ENCODE results near the gene H1-8. TPM values are rescaled to one million over a fixed set of nuclear protein-coding genes. Genes with fewer than 3 reads are reported as not detected.
"Not testable (repeated sequence)": the region's sequence is repeated elsewhere in the genome, so short reads cannot be mapped to it uniquely, and the experiment has no call there.

H1-8 gene
- total RNA-seq, 1 experiment from 2014 or later = not detected

DNA sequence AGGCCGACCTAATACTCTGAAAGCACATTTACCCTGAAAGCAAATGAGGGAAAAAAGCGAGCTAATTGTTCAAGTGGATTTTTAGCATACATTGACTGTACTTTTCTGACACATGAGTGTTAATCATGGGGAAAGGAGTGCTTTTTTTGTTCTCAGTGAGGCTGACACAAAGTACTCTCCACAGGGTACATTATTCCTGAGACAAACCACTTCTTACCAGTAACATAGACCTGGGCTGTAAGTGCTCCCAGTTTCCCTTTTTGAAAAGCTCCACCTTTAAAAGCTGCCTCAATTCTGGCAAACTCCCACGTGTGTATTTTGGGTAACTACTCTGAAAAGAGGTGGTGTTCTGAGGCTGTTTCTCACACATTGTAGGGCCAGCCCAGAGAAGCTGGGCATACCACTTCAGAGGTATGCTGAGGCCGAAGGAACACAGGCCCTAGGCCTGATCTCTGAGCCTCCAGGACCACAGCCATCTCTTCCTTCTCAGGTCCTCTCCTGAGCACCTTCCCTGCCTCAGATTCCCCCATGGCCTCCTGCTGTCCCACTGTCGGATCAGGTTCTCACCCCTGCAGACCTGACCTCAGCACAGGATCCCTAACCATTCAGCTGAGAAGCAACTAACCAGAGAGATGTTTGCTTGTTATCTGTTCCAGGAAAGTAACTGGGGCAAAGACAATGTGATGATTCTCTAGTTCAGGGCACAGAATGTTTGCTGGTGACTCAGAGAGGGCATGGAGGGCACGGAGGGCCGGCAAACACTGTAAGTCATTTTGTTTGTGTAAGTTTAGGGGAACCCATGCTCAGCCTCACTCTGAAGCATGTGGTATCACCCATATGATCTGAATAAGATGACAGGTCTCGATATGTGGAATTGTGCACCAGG, 44.1 kb upstream of the H1-8 start:
- POLR2A ChIA-PET (ENCODE audit: unreplicated experiment); DNase-seq; H3K9me2 ChIP-seq (replicated peaks; ENCODE audit: low read length); H3K9me3 ChIP-seq (ENCODE audit: low read length); H3K27me3 ChIP-seq (ENCODE audit: low read length); H3K79me2 ChIP-seq (ENCODE audit: low read length); CTCF ChIA-PET; H4K20me1 ChIP-seq (ENCODE audit: low read length); H3K36me3 ChIP-seq (ENCODE audit: low read depth, low read length); intact Hi-C loops (cut with micrococcal nuclease); BruUV-seq (replicated peaks); H3K4me3 ChIP-seq (ENCODE audit: low read length); H2AFZ ChIP-seq (ENCODE audit: low read length); H3K9ac ChIP-seq (ENCODE audit: low read length); H3F3A ChIP-seq (ENCODE audit: low read length, unreplicated experiment): not testable (repeated sequence)
- H3K27ac ChIP-seq (ENCODE audit: low read length) = peak overlapping the region; percentile 62
- H3K4me2 ChIP-seq (ENCODE audit: low read length) = peak overlapping the region; percentile 31; the same call in 1 of the 2 replicates
- peak; percentile 59 for ATAC-seq
- H3K4me1 ChIP-seq (ENCODE audit: insufficient read depth, low read length) = peaks cover 25% of the 10 kb centered on the region

DNA sequence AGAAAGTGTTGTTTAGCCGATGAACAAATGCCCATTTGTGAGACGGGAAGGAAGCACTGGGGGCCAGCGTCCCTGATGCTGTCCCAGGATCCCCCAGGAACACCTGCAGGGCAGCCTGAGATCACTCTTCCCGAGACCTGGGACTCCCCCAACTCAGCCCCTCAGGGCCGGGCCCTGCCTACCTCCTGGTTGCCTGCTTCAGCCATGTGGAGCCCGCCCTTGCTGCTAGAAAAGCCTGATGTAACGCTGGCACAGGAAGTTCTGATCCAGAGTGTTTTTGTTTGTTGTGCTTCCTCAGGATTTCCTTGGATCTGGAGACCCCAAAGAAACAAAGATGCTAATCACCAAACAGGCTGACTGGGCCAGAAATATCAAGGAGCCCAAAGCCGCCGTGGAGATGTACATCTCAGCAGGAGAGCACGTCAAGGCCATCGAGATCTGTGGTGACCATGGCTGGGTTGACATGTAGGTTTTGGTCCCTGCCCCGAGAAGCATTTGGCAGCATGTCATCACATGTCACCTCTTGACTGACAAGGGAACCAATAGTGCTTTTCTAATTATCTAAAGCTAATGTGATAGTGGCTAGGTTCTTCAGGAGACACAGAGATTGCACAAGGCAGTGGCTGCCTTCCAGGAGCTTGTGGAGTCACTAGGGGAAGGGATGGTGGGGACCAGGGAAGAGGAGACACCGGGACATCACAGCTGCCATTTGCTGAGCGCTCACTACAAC, 43.2 kb upstream of the H1-8 start:
- H3K9ac ChIP-seq (ENCODE audit: low read length); POLR2A ChIA-PET (ENCODE audit: unreplicated experiment); BruUV-seq (replicated peaks); H3K4me3 ChIP-seq (ENCODE audit: low read length); H3K27me3 ChIP-seq (ENCODE audit: low read length); ATAC-seq; intact Hi-C loops (cut with micrococcal nuclease); H3K9me3 ChIP-seq (ENCODE audit: low read length); H3K79me2 ChIP-seq (ENCODE audit: low read length); DNase-seq; H3K27ac ChIP-seq (ENCODE audit: low read length); H3K36me3 ChIP-seq (ENCODE audit: low read depth, low read length); H3F3A ChIP-seq (ENCODE audit: low read length, unreplicated experiment); H3K9me2 ChIP-seq (replicated peaks; ENCODE audit: low read length); CTCF ChIA-PET; H2AFZ ChIP-seq (ENCODE audit: low read length); H3K4me2 ChIP-seq (ENCODE audit: low read length); H4K20me1 ChIP-seq (ENCODE audit: low read length): not testable (repeated sequence)
- H3K4me1 ChIP-seq (ENCODE audit: insufficient read depth, low read length) = peaks cover 17% of the 10 kb centered on the region

DNA sequence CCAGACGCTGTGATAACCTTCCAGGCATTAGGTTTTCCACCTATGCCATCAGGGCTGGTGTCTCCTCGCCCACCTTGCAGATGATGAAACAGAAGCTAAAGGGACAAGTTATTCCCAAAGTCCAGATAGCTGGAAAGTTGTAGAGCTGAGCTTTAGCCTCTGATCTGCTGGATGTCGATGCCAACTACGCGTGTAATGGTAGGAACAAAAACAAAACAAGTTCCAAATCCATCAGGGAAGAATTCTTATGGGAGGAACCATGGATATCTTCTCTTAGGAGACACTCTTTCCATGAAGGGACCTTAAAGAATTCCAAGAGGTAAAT, 42.7 kb upstream of the H1-8 start:
- no peak overlapping the region for H3K4me2 ChIP-seq (ENCODE audit: low read length)
- ChIA-PET CTCF (no interaction called here), POLR2A (ENCODE audit: unreplicated experiment) (no interaction called here)
- H4K20me1 ChIP-seq (ENCODE audit: low read length) = no peaks in the 10 kb centered on the region
- ATAC-seq = no peak
- no peak overlapping the region for H3K4me3 ChIP-seq (ENCODE audit: low read length)
- H3K9me3 ChIP-seq (ENCODE audit: low read length) = no peaks in the 10 kb centered on the region
- H3F3A ChIP-seq (ENCODE audit: low read length, unreplicated experiment) = no peaks in the 10 kb centered on the region
- H3K27ac ChIP-seq (ENCODE audit: low read length) = no peak overlapping the region
- peaks cover 16% of the 10 kb centered on the region for H3K4me1 ChIP-seq (ENCODE audit: insufficient read depth, low read length)
- H3K79me2 ChIP-seq (ENCODE audit: low read length) = no peaks in the 10 kb centered on the region
- H2AFZ ChIP-seq (ENCODE audit: low read length) = no peak overlapping the region
- no peak for DNase-seq
- TF ChIP-seq EZH2 (IDR thresholded peaks at IDR 0.05; ENCODE audit: low read length, unreplicated experiment) (no peak), EZH2phosphoT487 (IDR thresholded peaks at IDR 0.05; ENCODE audit: borderline replicate concordance, low read length) (no peak)
- no peak overlapping the region for H3K9ac ChIP-seq (ENCODE audit: low read length)
- H3K9me2 ChIP-seq (replicated peaks; ENCODE audit: low read length) = no peaks in the 10 kb centered on the region
- no peaks in the 10 kb centered on the region for H3K36me3 ChIP-seq (ENCODE audit: low read depth, low read length)
- intact Hi-C loops (cut with micrococcal nuclease) = no loop called here
- no peaks in the 10 kb centered on the region for H3K27me3 ChIP-seq (ENCODE audit: low read length)
- no TSS peak for BruUV-seq (replicated peaks)

DNA sequence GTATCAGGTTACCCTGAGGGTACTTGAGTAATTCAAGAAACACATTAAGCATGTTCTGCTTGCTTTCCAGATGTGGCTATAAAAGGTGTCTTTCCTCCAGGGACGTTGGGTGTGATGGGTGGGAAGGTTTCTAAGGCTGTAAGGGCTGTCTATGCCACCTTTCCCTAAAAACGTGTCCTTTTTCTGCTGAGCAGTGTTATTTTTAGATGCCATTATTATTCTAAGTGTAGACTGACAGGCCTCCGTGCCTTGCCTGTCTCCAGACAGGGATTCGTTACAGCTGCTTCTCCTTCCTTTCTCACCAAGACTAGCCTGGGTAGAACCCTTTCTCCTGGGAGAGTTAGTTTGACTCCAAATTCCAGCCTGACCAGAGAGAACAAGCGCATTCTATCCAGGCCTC, 41.3 kb upstream of the H1-8 start:
- Histone ChIP-seq H2AFZ (ENCODE audit: low read length) (no peak overlapping the region), H3K9me2 (replicated peaks; ENCODE audit: low read length) (no peaks in the 10 kb centered on the region), H3K27me3 (ENCODE audit: low read length) (no peaks in the 10 kb centered on the region), H3K27ac (ENCODE audit: low read length) (no peak overlapping the region), H3K36me3 (ENCODE audit: low read depth, low read length) (no peaks in the 10 kb centered on the region), H3K9me3 (ENCODE audit: low read length) (no peaks in the 10 kb centered on the region), H3F3A (ENCODE audit: low read length, unreplicated experiment) (no peaks in the 10 kb centered on the region), H3K4me3 (ENCODE audit: low read length) (no peak overlapping the region), H3K79me2 (ENCODE audit: low read length) (no peaks in the 10 kb centered on the region), H3K4me2 (ENCODE audit: low read length) (no peak overlapping the region), H3K9ac (ENCODE audit: low read length) (no peak overlapping the region), H4K20me1 (ENCODE audit: low read length) (no peaks in the 10 kb centered on the region), H3K4me1 (ENCODE audit: insufficient read depth, low read length) (peaks cover 11% of the 10 kb centered on the region; the same call in 1 of the 2 replicates)
- CTCF ChIA-PET = no interaction called here
- TF ChIP-seq EZH2 (IDR thresholded peaks at IDR 0.05; ENCODE audit: low read length, unreplicated experiment) (no peak), EZH2phosphoT487 (IDR thresholded peaks at IDR 0.05; ENCODE audit: borderline replicate concordance, low read length) (no peak)
- TF ChIP-seq, protein P1, sequence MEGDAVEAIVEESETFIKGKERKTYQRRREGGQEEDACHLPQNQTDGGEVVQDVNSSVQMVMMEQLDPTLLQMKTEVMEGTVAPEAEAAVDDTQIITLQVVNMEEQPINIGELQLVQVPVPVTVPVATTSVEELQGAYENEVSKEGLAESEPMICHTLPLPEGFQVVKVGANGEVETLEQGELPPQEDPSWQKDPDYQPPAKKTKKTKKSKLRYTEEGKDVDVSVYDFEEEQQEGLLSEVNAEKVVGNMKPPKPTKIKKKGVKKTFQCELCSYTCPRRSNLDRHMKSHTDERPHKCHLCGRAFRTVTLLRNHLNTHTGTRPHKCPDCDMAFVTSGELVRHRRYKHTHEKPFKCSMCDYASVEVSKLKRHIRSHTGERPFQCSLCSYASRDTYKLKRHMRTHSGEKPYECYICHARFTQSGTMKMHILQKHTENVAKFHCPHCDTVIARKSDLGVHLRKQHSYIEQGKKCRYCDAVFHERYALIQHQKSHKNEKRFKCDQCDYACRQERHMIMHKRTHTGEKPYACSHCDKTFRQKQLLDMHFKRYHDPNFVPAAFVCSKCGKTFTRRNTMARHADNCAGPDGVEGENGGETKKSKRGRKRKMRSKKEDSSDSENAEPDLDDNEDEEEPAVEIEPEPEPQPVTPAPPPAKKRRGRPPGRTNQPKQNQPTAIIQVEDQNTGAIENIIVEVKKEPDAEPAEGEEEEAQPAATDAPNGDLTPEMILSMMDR (conservative IDR thresholded peaks at IDR 0.05; ENCODE audit: low read depth, low read length) = no peak
- ATAC-seq (no peak), DNase-seq (no peak)
- intact Hi-C loops (cut with micrococcal nuclease) = no loop called here
- no TSS peak for BruUV-seq (replicated peaks)
- POLR2A ChIA-PET (ENCODE audit: unreplicated experiment) = no interaction called here

Data from PC-3 (cell line).